GM18507 (cell line): ENCODE results near the gene GGN.
"Not testable (repeated sequence)": the region's sequence is repeated elsewhere in the genome, so short reads cannot be mapped to it uniquely, and the experiment has no call there.

Experiments used
- DNase-seq: peaks from one replicate; pipeline ENCODE4 v3.0.0; 2011; ENCODE audit warnings: low read depth; ENCODE audit not compliant: insufficient read length; ENCODE audit errors: extremely low spot score
- FAIRE-seq: peaks from 2 replicates; lab custom pipeline; 2011; peaks lifted over from hg19 to GRCh38; lab: Jason Lieb, UNC

Gene GGN

GRCh38 chr19:38412491-38412890, 24.7 kb upstream of the GGN start:
- FAIRE-seq (no peak), DNase-seq (no peak)

DNA sequence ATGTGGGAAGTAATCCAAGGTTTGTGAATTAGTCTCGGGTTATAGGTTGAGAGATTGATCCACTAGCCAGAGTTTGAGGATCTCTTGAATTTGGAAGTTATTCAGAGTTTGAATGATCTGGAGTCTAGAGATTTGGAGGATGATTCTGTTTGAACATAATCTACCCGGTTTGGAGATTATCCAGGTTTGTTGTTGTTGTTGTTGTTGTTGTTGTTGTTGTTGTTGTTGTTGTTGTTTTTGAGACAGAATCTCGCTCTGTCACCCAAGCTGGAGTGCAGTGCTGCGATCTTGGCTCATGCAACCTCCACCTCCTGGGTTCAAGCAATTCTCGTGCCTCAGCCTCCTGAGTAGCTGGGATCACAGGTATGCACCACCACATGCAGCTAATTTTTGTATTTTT, 24.1 kb upstream of the GGN start:
- DNase-seq, FAIRE-seq: not testable (repeated sequence)

GRCh38 chr19:38411041-38411712, 23.3 kb upstream of the GGN start:
- FAIRE-seq = no peak
- no peak for DNase-seq

- DNase-seq = not testable (repeated sequence)
Observed at GRCh38 chr19:38410407-38410806, 22.6 kb upstream of the GGN start.

DNA sequence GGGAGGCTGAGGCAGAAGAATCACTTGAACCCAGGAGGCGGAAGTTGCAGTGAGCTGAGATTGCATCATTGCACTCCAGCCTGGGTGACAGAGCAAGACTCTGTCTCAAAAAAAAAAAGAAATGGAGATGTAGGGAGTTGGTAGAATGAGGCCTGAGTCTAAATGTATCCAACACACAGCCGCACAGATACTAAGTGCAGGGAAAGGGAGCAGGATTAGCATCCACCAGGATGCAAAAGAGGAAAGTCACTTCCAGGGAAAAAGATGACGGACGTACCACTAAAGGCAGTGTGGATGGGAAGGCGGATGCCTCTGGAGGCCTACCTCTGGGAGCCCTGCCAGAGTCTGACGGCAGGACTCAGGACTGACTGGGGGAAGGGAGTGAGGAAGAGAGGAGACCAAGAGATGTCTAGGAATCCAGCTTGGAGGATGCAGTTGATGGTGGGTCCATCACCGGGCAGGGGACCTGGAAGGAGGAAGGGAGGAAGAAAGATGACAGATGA, 21.8 kb upstream of the GGN start:
- FAIRE-seq (no peak), DNase-seq (no peak)

More at GRCh38 chr19:38410407-38410806, 22.6 kb upstream of the GGN start:
- not testable (repeated sequence) for FAIRE-seq

DNA sequence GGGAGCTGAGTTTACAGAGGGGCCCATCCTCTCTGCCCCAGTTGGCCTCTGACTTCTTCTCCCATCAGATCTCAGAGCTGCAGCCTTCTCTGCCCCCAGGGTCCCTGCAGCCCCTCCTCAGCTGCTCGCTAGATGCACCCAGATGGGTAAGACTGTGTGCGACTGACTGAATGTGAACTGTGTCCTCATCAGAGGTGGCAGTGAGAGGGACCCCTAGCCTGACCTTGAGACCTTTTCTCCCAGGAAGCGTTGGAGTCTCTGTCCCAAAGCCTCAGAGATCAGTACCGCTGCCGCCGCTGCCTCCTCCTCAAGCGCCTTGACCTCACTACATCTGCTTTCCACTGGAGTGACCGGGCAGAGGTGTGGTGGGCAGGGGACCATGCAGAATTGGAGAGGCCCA, 17.4 kb upstream of the GGN start:
- FAIRE-seq (no peak), DNase-seq (no peak)

DNA sequence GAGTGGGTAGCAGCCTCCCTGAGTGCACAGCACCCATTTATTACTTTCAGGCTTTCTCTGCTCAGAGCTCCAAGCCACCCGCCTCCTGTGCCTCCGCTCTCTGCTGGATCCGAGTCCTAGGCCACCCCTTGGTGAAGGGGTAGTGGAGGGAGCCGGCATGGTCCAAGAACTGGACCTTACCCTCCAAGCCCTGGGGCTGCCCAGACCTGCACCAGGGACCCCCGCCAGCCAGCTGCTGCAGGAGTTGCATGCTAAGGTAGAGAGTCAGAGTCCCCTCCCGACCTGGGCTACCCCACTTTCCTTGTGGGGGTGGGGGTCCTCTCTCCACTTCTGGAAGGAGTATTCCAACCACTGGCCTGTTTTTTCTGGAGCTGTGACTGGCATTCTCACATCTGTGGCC, 17.0 kb upstream of the GGN start:
- FAIRE-seq (no peak), DNase-seq (no peak)

- peak; percentile 100 for DNase-seq
- peak; percentile 94 for FAIRE-seq
Observed at GRCh38 chr19:38402967-38403674, 15.3 kb upstream of the GGN start, which contains the start of gene FAM98C. TSS of gene FAM98C (plus strand) at chr19:38403093. CDS start at chr19:38403154, 61 bp downstream.

DNA sequence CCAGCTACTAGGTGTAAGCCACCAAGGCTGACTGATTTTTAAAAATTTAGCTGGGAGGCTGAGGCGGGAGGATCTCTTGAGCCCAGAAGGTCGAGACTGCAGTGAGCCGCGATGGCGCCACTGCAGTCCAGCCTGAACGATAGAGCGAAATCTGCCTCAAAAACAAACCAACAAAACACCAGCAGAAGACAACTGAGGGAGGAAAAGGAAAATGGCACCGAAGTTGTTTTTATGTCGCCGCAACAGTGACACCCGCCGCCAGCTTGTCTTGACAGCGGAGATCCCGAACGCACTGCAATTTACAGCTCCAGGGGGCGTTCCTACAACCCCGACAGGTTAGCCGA, 14.8 kb upstream of the GGN start:
- FAIRE-seq (no peak), DNase-seq (no peak)

GRCh38 chr19:38401148-38401547, 13.3 kb upstream of the GGN start:
- FAIRE-seq = no peak
- DNase-seq = no peak

DNA sequence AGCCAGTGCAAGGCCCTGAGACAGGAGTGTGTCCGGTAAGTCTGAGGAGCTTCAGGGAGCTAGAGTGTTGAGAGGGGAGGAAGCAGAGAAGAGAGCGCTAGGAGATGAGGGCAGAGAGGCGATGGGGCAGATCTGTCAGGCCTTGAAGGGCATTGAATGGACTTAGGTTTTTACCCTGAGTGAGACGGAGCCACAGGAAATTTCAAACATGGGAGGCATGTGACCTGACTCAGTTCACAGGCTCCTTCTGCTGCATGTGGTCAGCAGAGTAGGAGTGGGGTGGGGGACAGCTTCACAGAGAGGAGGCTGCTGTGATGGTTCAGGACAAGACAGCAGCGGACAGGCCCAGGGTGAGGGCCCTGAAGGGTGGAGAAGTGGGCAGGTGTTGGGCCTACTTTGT, 12.5 kb upstream of the GGN start:
- DNase-seq (no peak), FAIRE-seq (no peak)

DNA sequence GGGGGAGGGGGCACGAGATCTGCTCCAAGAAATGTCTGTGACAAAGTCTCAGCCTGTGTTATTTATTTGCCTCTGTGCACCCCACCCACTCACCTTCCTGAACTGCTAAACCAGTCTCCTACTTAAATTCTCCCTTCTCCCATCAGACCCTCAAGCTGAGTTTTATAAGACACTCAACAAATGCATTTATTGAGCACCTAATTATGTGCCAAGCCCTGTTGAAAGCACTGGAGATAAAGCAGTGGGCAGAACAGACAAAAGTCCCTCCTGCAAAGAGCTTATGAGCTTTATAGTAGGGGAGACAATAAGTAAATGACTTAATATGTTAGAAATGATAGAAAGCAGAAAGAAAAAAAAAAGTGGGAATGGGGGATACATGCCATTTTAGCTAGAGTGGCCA, 11.7 kb upstream of the GGN start:
- FAIRE-seq (no peak), DNase-seq (no peak)

DNA sequence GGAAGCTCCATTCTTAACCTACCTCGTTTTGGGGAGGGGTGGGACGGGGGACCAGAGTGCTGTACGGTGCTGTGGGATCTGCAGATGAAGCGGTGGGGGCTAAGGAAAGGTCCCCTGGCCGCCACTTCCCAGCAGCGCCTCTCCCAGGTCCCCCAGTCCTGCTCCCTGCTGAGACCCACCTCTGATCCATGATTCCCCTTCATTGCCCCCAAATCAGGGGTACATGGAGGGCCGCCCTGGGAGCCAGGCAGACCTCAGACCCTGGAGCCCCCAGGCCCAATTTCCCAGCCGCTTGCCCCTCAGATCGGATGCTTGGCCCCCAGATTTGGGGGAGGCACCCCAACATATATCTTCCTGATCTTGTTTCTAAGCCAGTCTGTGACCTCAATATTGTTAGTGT, 11.2 kb upstream of the GGN start:
- no peak for DNase-seq
- FAIRE-seq = no peak

DNA sequence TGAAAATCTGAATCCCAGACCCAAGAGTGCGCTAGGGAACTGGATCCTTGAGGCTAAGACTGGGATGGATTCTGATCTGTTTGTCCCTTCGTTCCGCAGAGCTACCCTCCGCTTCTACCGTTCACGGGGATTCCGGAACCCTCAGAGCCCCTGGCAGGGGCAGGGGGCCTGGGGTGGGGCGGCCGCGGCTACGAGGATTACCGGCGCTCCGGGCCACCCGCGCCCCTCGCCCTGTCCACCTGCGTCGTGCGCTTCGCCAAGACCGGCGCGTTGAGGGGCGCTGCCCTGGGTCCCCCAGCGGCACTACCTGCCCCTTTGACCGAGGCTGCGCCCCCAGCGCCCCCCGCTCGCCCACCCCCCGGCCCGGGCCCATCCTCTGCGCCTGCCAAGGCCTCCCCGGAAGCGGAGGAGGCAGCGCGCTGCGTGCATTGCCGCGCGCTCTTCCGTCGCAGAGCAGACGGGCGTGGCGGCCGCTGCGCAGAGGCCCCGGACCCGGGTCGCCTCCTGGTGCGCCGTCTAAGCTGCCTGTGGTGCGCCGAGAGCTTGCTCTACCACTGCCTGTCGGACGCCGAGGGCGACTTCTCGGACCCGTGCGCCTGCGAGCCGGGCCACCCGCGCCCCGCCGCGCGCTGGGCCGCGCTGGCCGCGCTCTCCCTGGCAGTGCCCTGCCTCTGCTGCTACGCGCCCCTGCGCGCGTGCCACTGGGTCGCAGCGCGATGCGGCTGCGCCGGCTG, 7.7 kb upstream of the GGN start:
- DNase-seq (no peak), FAIRE-seq (no peak)

- FAIRE-seq (no peak), DNase-seq (no peak)
Observed at GRCh38 chr19:38394488-38394887, 6.7 kb upstream of the GGN start.

DNA sequence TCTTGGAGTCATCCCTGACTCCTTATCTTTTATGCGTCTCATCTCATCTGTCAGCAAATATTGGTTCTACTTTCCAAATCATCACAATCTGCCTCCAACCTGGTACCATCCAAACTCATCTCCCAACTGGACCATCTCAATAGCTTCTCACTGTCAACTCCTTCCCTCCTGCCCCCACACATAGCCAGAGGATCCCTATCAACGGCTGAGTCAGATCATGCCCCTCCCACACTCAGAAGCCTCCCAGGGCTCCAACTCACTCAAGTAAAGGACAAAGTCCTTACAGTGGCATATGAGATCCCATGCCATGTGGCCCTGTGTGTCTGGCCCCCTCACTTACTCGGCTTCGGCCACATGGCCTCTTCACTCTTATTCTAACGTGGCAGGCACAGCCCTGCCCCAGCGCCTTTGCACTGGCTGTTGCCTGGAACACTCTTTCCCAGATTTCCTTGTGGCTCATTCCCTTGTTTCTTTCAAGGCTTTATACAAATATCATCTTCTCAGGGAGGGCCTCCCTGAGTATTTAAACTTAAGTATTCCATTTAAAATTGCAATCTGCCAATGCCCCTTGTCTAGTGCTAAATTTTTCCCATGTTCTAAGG, 5.0 kb upstream of the GGN start:
- FAIRE-seq = no peak
- DNase-seq = no peak

DNA sequence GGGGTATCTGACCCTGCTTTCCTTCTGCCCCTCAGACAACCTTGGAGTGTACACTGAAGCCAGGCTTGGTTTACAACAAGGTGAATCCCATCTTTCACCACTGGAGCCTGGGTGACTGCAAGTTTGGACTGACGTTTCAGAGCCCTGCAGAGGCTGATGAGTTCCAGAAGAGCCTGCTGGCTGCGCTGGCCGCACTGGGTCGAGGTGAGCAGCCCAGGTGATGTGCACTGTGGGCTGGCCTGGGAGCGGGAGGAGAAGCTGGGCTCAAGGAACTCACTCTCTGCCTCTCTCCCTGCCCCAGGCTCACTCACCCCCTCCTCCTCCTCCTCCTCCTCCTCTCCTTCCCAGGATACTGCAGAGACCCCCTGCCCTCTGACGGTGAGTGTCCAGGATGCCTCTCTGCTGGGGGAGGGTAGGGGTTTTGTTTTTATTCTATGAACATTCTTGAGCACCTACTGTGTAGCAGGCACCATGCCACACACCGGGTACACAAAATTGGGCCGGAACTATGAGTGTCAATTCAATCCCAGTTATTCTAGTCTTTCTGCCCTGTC, 4.2 kb upstream of the GGN start:
- FAIRE-seq = no peak

GRCh38 chr19:38389957-38390924, 2.4 kb upstream of the GGN start:
- DNase-seq (no peak), FAIRE-seq (no peak)

More for the DNA sequence above, 4.2 kb upstream of the GGN start:
- no peak for DNase-seq
